ENCODE results near the gene BACH1. TPM values are rescaled to one million over a fixed set of nuclear protein-coding genes. Genes with fewer than 3 reads are reported as not detected.

Gene BACH1
- polyA plus RNA-seq, 1 of the 3 experiments (the other 2 are of a cell fraction): 18.1 TPM

DNA sequence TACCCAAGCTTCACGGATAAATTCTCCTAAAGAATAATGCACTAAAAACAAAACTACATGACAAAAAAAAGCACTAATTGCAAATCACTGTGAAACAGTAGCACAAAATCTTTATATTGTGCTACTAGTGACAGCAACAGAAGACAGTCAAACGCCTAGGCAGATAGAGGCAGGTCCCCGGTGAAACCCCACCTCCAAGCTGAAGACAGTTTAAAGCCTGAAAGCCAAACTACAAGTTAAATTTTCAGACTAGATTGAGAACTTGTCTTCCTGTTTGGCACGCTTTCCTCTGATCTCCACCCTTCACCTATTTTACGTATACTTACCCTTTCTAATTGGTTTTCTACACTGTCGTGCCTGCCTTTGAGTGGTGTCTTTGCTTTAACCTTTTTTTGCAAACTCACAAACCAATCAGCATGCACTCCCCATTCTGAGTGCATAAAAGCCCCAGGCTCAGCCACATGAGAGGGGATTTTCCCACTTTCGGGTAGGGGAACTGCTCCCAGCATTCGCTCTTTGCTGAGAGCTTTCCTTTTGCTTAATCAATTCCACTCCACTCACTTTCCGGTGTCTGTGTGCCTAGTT lies 3.6 kb upstream of the BACH1 start:
- Histone ChIP-seq H3K4me1 (ENCODE audit: control insufficient read depth in 1 of 2, insufficient read depth in 2 of 2, low read depth in 1 of 2, low read length in 1 of 2) (peaks cover 0 to 8% of the 10 kb centered on the region in 2 experiments; a peak in 1 of 4 replicates), H3K4me3 (ENCODE audit: low read depth in 2 of 2, low read length in 1 of 2) (no peak overlapping the region), H3K36me3 (replicated peaks in 1 of 2; ENCODE audit: control insufficient read depth in 1 of 2, insufficient read depth in 2 of 2, low read length in 1 of 2) (no peaks in the 10 kb centered on the region), H3K9me2 (no peaks in the 10 kb centered on the region), H4K20me1 (ENCODE audit: insufficient read depth) (peaks cover 5% of the 10 kb centered on the region), H3K9me3 (no peaks in the 10 kb centered on the region), H3K9ac (no peak overlapping the region), H3K27ac (ENCODE audit: low read depth in 2 of 2, low read length in 1 of 2) (no peak overlapping the region), H3F3A (replicated peaks; ENCODE audit: insufficient read depth) (peaks cover 12% of the 10 kb centered on the region), H3K79me2 (ENCODE audit: insufficient read depth) (peaks cover 11% of the 10 kb centered on the region), H3K4me2 (no peak overlapping the region), H3K27me3 (ENCODE audit: insufficient read depth) (no peaks in the 10 kb centered on the region), H2AFZ (ENCODE audit: low read depth) (no peak overlapping the region)
- CTCF ChIA-PET: no interaction called here
- WGBS (ENCODE audit: low lambda C conversion rate): 95% methylated on average over 9 of the region's 9 CpGs
- POLR2A ChIA-PET: no interaction called here
- DNase-seq: no peak
- TF ChIP-seq CHD2 (IDR thresholded peaks at IDR 0.05; ENCODE audit: low read length, partially characterized antibody) (no peak), POLR2AphosphoS5 (IDR thresholded peaks at IDR 0.05; ENCODE audit: low read depth, low read length) (no peak), FOXM1 (IDR thresholded peaks at IDR 0.05; ENCODE audit: low read depth) (no peak), RAD21 (IDR thresholded peaks at IDR 0.05; ENCODE audit: low read length) (no peak), MEF2A (IDR thresholded peaks at IDR 0.05; ENCODE audit: borderline replicate concordance, low read depth) (no peak), TCF12 (IDR thresholded peaks at IDR 0.05) (no peak)
- TF ChIP-seq, protein P1, sequence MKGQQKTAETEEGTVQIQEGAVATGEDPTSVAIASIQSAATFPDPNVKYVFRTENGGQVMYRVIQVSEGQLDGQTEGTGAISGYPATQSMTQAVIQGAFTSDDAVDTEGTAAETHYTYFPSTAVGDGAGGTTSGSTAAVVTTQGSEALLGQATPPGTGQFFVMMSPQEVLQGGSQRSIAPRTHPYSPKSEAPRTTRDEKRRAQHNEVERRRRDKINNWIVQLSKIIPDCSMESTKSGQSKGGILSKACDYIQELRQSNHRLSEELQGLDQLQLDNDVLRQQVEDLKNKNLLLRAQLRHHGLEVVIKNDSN (IDR thresholded peaks at IDR 0.05; ENCODE audit: borderline replicate concordance, low read depth): no peak
- TF ChIP-seq, protein P2, sequence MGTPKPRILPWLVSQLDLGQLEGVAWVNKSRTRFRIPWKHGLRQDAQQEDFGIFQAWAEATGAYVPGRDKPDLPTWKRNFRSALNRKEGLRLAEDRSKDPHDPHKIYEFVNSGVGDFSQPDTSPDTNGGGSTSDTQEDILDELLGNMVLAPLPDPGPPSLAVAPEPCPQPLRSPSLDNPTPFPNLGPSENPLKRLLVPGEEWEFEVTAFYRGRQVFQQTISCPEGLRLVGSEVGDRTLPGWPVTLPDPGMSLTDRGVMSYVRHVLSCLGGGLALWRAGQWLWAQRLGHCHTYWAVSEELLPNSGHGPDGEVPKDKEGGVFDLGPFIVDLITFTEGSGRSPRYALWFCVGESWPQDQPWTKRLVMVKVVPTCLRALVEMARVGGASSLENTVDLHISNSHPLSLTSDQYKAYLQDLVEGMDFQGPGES (IDR thresholded peaks at IDR 0.05; ENCODE audit: low read depth, low read length): no peak

DNA sequence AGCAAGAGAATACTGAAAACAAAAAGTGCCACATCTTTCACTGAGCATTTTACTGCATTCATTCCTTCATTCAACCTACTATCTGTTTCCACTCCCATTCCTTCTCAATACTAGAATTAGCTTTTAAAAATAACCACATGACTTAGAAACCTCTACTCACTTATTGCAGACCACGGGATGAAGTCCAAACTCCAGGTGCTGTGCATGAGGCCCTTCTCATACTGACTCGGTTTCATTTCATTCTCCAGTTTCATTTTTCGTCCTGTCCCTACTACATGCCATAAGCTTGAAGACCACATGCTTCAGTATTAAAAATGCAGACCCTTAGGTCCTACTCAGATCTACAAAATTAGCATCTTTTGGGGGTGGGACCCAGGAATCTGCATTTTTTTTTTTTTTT lies 2.3 kb upstream of the BACH1 start:
- CTCF ChIA-PET: no interaction called here
- Histone ChIP-seq H2AFZ (ENCODE audit: low read depth) (no peak overlapping the region), H3F3A (replicated peaks; ENCODE audit: insufficient read depth) (peaks cover 15% of the 10 kb centered on the region), H3K27ac (ENCODE audit: low read depth in 2 of 2, low read length in 1 of 2) (no peak overlapping the region), H3K4me2 (no peak overlapping the region), H3K9ac (no peak overlapping the region), H3K79me2 (ENCODE audit: insufficient read depth) (peaks cover 23% of the 10 kb centered on the region), H3K9me2 (no peaks in the 10 kb centered on the region), H4K20me1 (ENCODE audit: insufficient read depth) (peaks cover 18% of the 10 kb centered on the region), H3K4me1 (ENCODE audit: control insufficient read depth in 1 of 2, insufficient read depth in 2 of 2, low read depth in 1 of 2, low read length in 1 of 2) (peaks cover 7 to 18% of the 10 kb centered on the region in 2 experiments; a peak in 3 of 4 replicates), H3K36me3 (replicated peaks in 1 of 2; ENCODE audit: control insufficient read depth in 1 of 2, insufficient read depth in 2 of 2, low read length in 1 of 2) (no peaks in the 10 kb centered on the region), H3K9me3 (no peaks in the 10 kb centered on the region), H3K27me3 (ENCODE audit: insufficient read depth) (no peaks in the 10 kb centered on the region), H3K4me3 (ENCODE audit: low read depth in 2 of 2, low read length in 1 of 2) (no peak overlapping the region)
- POLR2A ChIA-PET: no interaction called here
- 86% methylated on average over 3 of the region's 3 CpGs for WGBS (ENCODE audit: low lambda C conversion rate)
- TF ChIP-seq, protein P3, sequence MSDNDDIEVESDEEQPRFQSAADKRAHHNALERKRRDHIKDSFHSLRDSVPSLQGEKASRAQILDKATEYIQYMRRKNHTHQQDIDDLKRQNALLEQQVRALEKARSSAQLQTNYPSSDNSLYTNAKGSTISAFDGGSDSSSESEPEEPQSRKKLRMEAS (IDR thresholded peaks at IDR 0.05; ENCODE audit: low read depth): no peak
- TF ChIP-seq, protein P2 (IDR thresholded peaks at IDR 0.05; ENCODE audit: low read depth, low read length): no peak
- TF ChIP-seq SMC3 (IDR thresholded peaks at IDR 0.05; ENCODE audit: low read depth, low read length) (no peak), GATA2 (CRISPR knock-in tag; IDR thresholded peaks at IDR 0.05) (no peak), TAF1 (IDR thresholded peaks at IDR 0.05; ENCODE audit: borderline replicate concordance, low read depth, low read length) (no peak), RCOR1 (IDR thresholded peaks at IDR 0.05; ENCODE audit: low read length) (no peak), MEF2A (IDR thresholded peaks at IDR 0.05; ENCODE audit: borderline replicate concordance, low read depth) (no peak)
- TF ChIP-seq, protein P4, sequence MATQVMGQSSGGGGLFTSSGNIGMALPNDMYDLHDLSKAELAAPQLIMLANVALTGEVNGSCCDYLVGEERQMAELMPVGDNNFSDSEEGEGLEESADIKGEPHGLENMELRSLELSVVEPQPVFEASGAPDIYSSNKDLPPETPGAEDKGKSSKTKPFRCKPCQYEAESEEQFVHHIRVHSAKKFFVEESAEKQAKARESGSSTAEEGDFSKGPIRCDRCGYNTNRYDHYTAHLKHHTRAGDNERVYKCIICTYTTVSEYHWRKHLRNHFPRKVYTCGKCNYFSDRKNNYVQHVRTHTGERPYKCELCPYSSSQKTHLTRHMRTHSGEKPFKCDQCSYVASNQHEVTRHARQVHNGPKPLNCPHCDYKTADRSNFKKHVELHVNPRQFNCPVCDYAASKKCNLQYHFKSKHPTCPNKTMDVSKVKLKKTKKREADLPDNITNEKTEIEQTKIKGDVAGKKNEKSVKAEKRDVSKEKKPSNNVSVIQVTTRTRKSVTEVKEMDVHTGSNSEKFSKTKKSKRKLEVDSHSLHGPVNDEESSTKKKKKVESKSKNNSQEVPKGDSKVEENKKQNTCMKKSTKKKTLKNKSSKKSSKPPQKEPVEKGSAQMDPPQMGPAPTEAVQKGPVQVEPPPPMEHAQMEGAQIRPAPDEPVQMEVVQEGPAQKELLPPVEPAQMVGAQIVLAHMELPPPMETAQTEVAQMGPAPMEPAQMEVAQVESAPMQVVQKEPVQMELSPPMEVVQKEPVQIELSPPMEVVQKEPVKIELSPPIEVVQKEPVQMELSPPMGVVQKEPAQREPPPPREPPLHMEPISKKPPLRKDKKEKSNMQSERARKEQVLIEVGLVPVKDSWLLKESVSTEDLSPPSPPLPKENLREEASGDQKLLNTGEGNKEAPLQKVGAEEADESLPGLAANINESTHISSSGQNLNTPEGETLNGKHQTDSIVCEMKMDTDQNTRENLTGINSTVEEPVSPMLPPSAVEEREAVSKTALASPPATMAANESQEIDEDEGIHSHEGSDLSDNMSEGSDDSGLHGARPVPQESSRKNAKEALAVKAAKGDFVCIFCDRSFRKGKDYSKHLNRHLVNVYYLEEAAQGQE (IDR thresholded peaks at IDR 0.05; ENCODE audit: low read depth, low read length): no peak
- TF ChIP-seq, protein P5, sequence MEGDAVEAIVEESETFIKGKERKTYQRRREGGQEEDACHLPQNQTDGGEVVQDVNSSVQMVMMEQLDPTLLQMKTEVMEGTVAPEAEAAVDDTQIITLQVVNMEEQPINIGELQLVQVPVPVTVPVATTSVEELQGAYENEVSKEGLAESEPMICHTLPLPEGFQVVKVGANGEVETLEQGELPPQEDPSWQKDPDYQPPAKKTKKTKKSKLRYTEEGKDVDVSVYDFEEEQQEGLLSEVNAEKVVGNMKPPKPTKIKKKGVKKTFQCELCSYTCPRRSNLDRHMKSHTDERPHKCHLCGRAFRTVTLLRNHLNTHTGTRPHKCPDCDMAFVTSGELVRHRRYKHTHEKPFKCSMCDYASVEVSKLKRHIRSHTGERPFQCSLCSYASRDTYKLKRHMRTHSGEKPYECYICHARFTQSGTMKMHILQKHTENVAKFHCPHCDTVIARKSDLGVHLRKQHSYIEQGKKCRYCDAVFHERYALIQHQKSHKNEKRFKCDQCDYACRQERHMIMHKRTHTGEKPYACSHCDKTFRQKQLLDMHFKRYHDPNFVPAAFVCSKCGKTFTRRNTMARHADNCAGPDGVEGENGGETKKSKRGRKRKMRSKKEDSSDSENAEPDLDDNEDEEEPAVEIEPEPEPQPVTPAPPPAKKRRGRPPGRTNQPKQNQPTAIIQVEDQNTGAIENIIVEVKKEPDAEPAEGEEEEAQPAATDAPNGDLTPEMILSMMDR (IDR thresholded peaks at IDR 0.05): no peak
- TF ChIP-seq, protein P1 (IDR thresholded peaks at IDR 0.05; ENCODE audit: borderline replicate concordance, low read depth): no peak
- no peak for DNase-seq
